ENCODE measurements around the gene MATN4.

GRCh38 chr20:45341939-45342854, 34.1 kb upstream of the MATN4 start:
- TF ChIP-seq CTCF (IDR thresholded peaks at IDR 0.05; ENCODE audit: insufficient read depth, low read length) = no peak
- TF ChIP-seq REST (IDR thresholded peaks at IDR 0.05; ENCODE audit: insufficient replicate concordance, low read depth) = no peak
